ENCODE measurements around the gene DAPP1. TPM values are rescaled to one million over a fixed set of nuclear protein-coding genes. Genes with fewer than 3 reads are reported as not detected.

DAPP1 gene
- total RNA-seq, 1 experiment from 2014 or later: not detected

GRCh38 chr4:99806545-99806944 is 10.1 kb upstream of the DAPP1 start:
- ChIA-PET POLR2A (no interaction called here), CTCF (interaction anchor here (0.5 to 1.2 kb wide), 3 partner anchors 127 to 581 kb away, joined by 3 read pairs; no protein-coding TSS in a partner anchor)
- ATAC-seq (no peak; the same call in 1 of the 2 replicates), DNase-seq (ENCODE audit: low spot score) (no peak)
- H3K27ac Mint-ChIP-seq: no peak overlapping the region
- TF ChIP-seq NFYB (CRISPR knock-in tag; conservative IDR thresholded peaks at IDR 0.05; ENCODE audit: low read depth) (no peak), JUN (CRISPR knock-in tag; IDR thresholded peaks at IDR 0.05) (no peak), ZNF532 (CRISPR knock-in tag; IDR thresholded peaks at IDR 0.05; ENCODE audit: borderline replicate concordance) (no peak), ZSCAN18 (CRISPR knock-in tag; IDR thresholded peaks at IDR 0.05) (no peak), ZNF121 (CRISPR knock-in tag; IDR thresholded peaks at IDR 0.05) (no peak), HMGA2 (CRISPR knock-in tag; IDR thresholded peaks at IDR 0.05) (no peak), KAT7 (CRISPR knock-in tag; IDR thresholded peaks at IDR 0.05; ENCODE audit: borderline replicate concordance) (no peak), TCF7 (CRISPR knock-in tag; IDR thresholded peaks at IDR 0.05; ENCODE audit: low read depth) (no peak), USF1 (CRISPR knock-in tag; IDR thresholded peaks at IDR 0.05) (no peak), ELF4 (CRISPR knock-in tag; IDR thresholded peaks at IDR 0.05; ENCODE audit: low read depth) (no peak), IRF1 (CRISPR knock-in tag; IDR thresholded peaks at IDR 0.05) (no peak), ZNF138 (CRISPR knock-in tag; conservative IDR thresholded peaks at IDR 0.05) (no peak), NFATC4 (CRISPR knock-in tag; IDR thresholded peaks at IDR 0.05) (no peak), E2F5 (CRISPR knock-in tag; IDR thresholded peaks at IDR 0.05) (no peak)
- TF ChIP-seq, protein P1, sequence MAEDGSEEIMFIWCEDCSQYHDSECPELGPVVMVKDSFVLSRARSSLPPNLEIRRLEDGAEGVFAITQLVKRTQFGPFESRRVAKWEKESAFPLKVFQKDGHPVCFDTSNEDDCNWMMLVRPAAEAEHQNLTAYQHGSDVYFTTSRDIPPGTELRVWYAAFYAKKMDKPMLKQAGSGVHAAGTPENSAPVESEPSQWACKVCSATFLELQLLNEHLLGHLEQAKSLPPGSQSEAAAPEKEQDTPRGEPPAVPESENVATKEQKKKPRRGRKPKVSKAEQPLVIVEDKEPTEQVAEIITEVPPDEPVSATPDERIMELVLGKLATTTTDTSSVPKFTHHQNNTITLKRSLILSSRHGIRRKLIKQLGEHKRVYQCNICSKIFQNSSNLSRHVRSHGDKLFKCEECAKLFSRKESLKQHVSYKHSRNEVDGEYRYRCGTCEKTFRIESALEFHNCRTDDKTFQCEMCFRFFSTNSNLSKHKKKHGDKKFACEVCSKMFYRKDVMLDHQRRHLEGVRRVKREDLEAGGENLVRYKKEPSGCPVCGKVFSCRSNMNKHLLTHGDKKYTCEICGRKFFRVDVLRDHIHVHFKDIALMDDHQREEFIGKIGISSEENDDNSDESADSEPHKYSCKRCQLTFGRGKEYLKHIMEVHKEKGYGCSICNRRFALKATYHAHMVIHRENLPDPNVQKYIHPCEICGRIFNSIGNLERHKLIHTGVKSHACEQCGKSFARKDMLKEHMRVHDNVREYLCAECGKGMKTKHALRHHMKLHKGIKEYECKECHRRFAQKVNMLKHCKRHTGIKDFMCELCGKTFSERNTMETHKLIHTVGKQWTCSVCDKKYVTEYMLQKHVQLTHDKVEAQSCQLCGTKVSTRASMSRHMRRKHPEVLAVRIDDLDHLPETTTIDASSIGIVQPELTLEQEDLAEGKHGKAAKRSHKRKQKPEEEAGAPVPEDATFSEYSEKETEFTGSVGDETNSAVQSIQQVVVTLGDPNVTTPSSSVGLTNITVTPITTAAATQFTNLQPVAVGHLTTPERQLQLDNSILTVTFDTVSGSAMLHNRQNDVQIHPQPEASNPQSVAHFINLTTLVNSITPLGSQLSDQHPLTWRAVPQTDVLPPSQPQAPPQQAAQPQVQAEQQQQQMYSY (CRISPR knock-in tag; IDR thresholded peaks at IDR 0.05): no peak
- TF ChIP-seq, protein P2, sequence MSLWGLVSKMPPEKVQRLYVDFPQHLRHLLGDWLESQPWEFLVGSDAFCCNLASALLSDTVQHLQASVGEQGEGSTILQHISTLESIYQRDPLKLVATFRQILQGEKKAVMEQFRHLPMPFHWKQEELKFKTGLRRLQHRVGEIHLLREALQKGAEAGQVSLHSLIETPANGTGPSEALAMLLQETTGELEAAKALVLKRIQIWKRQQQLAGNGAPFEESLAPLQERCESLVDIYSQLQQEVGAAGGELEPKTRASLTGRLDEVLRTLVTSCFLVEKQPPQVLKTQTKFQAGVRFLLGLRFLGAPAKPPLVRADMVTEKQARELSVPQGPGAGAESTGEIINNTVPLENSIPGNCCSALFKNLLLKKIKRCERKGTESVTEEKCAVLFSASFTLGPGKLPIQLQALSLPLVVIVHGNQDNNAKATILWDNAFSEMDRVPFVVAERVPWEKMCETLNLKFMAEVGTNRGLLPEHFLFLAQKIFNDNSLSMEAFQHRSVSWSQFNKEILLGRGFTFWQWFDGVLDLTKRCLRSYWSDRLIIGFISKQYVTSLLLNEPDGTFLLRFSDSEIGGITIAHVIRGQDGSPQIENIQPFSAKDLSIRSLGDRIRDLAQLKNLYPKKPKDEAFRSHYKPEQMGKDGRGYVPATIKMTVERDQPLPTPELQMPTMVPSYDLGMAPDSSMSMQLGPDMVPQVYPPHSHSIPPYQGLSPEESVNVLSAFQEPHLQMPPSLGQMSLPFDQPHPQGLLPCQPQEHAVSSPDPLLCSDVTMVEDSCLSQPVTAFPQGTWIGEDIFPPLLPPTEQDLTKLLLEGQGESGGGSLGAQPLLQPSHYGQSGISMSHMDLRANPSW (CRISPR knock-in tag; conservative IDR thresholded peaks at IDR 0.05; ENCODE audit: low read depth): no peak
- H3K27me3 Mint-ChIP-seq (ENCODE audit: low read depth): no peaks in the 10 kb centered on the region
- H3K4me1 Mint-ChIP-seq: peaks cover 15% of the 10 kb centered on the region
- H3K36me3 Mint-ChIP-seq: no peaks in the 10 kb centered on the region
- no peak overlapping the region for H3K4me3 Mint-ChIP-seq
- peaks cover 4% of the 10 kb centered on the region; the same call in 1 of the 2 replicates for H3K9me3 Mint-ChIP-seq
